CD4-positive, alpha-beta T cell treated with Interleukin-21 for 1 hour (primary cell): ENCODE results near the gene ZNRF4.
"Not testable (repeated sequence)": the region's sequence is repeated elsewhere in the genome, so short reads cannot be mapped to it uniquely, and the experiment has no call there.

Experiments
- DNase-seq: peaks from one replicate; pipeline ENCODE4 v3.0.0-alpha.2; 2020

ZNRF4 gene

DNA sequence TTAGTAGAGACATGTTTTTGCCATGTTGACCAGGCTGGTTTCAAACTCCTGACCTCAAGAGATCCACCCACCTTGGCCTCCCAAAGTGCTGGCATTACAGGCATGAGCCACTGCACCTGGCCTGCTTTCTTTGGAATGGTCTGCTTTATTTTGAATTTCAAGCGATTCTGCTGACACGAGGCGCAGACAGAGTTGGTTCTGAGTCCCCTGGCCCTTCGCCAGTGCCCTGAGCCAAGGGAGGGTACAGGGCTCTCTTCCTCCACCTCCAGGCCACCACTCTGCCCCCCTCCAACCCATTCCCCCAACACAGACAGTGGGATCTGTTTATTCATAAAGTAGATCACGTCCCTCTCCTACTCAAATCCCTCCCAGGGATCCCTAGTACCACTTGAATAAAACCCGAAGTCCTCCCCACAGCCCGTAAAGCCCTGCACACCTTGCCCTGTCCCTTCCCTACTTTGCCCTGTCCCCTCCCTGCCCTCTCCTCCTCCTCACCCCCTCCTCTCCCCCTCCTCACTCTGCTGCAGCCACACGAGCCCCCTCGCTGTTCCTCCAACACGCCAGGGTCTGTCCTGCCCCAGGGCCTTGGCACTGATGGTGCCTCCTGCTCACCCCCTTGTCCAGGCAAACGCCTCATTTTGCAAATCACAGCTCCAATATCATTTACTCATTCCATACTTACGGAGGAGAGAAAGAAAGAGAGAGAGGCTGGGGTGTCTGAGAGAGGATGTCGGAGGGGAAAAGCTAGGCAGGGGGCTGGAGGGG, 22.4 kb downstream of the ZNRF4 start:
- no peak for DNase-seq

- no peak for DNase-seq
Measured at GRCh38 chr19:5478241-5478924, 23.2 kb downstream of the ZNRF4 start.

- no peak for DNase-seq
Measured at GRCh38 chr19:5478925-5479588, 23.8 kb downstream of the ZNRF4 start.

DNA sequence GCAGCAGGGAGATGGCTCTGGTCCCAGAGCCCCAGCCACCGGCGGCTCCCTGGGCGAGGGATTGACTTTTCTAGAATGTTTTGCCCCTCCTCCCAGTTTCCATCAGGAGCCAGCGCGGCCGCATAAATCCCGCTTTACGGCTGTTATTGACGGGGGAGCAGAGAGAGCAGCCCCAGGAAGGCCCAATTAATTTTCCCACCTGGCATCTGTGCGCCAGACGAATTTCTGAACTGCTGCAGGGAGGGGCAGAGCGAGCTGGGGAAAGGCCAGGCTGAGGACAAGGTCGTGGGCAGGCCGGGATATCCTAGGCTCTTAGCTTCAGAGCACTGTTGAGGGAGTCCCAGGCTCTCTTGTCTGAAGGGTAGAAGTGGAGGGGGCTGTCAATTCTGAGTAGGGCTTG, 24.7 kb downstream of the ZNRF4 start:
- no peak for DNase-seq

DNA sequence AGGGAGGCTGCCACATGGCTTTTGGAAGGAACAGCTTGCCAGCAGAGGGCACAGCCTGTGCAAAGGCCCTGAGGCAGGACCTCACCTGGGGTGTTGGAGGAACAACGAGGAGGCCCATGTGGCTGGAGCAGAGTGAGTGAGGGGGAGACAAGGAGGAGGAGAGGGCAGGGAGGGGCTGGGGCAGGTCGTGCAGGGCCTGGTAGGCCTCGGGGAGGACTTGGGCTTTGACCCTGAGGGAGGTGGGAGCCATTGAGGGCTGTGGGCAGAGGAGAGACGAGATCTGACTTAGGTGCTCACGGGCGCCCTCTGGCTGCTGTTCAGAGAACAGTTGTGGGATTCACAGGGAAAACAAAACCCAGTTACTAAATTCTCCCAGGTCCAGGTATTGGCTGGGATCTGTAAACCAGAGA, 25.2 kb downstream of the ZNRF4 start:
- peak; percentile 5 for DNase-seq

DNA sequence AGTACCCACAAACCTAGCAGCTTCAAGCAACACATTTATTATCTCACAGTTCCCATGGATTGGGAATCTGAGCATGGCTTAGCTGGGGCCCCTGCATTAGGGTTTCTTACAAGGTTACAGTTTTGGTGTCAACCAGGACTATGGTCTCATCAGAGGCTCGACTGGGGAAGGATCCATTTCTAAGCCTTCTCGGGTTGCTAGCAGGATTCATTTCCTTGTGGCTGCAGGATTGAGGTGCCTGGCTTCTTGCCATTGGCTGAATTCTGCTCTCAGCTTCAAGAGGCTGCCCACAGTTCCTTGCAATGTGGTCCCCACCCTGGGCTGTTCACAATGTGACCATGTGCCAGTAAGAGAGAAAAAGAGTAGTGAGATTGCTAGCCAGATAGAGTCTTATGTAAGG, 26.7 kb downstream of the ZNRF4 start:
- DNase-seq: no peak

DNA sequence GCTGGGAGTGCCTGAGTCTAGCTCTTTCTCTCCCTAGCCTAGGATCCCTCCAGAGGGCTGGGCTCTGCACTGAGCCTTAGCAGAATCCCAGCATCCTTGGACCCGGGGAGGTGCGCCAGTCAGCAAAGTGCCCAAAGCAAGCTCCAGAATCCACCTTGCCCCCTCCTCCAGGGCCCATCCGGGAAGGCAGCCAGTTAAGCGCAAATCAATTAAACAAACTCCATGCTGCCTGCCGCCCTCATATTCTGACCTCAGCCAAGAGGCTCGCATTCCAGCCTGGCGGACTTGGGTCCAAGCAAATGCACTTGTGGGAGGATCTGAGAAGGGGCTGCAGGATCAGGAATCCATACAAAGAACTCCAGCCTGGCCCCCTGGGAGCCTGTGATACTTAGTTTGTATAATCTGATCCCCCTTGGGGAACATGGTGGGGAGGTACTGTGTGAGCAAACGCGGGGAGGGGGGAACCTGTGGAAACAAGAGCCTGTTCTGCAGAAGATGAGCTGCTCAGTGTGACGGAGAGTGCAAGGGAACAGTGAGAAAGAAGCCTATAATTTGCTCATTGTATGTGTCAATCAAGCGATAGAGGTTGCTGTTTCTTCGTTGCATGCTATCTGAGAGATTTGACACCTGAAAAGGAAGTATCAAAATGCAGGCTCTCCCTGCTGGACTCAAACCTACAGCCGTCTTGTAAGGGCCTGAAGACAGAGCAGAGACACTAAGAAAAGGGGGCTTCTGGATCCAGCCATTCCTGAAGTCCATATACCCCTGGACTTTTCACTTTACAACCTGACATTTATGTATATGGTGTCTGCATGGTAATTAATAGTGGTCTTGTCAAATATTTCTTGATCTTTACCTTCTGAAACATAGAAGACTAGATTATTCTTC, 29.4 kb downstream of the ZNRF4 start:
- DNase-seq: no peak

- DNase-seq: no peak
Measured at GRCh38 chr19:5485286-5485636, 30.0 kb downstream of the ZNRF4 start.

- DNase-seq: not testable (repeated sequence)
Measured at GRCh38 chr19:5485658-5486057, 30.4 kb downstream of the ZNRF4 start.

GRCh38 chr19:5487222-5487621, 32.0 kb downstream of the ZNRF4 start:
- DNase-seq: no peak

- DNase-seq: no peak
Measured at GRCh38 chr19:5489551-5489950, 34.3 kb downstream of the ZNRF4 start.

DNA sequence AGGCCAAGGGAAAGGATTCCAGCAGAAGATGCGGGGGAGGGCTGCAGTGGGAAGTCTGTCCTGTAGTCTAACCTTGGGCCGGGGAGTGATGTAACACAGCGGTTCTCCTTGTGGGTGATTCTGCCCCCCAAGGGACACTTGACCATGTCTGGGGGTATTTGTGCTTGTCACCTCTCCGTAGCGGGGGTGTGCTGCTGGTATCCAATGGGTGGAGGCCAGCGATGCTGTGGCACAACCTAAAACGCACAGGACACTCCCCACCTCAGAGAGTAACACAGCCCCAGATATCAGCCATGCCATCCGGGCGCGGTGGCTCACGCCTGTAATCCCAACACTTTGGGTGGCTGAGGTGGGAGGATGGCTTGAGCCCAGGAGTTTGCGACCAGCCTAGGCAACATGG, 36.3 kb downstream of the ZNRF4 start:
- DNase-seq: no peak

- no peak for DNase-seq
Measured at GRCh38 chr19:5492281-5492634, 37.0 kb downstream of the ZNRF4 start.

GRCh38 chr19:5492635-5493409, 37.6 kb downstream of the ZNRF4 start:
- DNase-seq: no peak

GRCh38 chr19:5494773-5495172, 39.6 kb downstream of the ZNRF4 start:
- no peak for DNase-seq

DNA sequence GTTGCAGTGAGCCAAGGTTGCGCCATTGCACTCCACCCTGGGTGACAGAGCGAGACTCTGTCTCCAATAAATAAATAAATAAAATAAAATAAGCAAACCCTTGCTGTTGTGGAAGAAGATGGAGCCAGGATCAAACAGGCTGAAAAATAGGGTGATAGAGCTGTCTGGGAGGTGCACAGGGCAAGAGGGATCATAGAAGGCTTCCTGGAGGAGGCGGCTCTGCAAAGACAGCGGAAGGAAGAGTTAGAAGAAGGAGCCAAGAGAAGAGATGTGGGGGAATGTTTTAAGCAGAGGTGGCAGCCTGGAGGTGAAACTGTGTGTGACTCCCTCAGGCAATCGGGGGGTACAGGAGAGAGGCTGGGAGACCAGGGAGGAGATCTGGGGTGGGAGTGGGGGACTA, 40.6 kb downstream of the ZNRF4 start:
- no peak for DNase-seq

DNA sequence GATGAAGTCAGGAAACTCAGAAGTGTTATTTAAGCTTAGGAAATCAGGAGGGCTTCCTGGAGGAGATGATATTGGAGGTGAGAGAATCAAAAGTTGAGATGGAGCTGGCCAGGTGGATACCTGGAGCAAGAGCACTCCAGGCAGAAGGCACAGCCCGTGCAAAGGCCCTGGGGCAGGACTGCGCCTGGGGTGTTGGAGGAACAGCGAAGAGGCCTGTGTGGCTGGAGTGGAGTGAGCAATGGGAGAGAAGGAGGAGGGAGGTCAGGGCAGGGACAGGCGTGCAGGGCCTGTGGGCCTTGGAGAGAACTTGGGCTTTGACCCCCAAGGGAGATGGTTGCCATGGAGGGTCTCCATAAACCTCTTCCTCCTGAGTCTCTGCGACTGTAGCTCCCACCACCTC, 42.1 kb downstream of the ZNRF4 start:
- DNase-seq: no peak

DNA sequence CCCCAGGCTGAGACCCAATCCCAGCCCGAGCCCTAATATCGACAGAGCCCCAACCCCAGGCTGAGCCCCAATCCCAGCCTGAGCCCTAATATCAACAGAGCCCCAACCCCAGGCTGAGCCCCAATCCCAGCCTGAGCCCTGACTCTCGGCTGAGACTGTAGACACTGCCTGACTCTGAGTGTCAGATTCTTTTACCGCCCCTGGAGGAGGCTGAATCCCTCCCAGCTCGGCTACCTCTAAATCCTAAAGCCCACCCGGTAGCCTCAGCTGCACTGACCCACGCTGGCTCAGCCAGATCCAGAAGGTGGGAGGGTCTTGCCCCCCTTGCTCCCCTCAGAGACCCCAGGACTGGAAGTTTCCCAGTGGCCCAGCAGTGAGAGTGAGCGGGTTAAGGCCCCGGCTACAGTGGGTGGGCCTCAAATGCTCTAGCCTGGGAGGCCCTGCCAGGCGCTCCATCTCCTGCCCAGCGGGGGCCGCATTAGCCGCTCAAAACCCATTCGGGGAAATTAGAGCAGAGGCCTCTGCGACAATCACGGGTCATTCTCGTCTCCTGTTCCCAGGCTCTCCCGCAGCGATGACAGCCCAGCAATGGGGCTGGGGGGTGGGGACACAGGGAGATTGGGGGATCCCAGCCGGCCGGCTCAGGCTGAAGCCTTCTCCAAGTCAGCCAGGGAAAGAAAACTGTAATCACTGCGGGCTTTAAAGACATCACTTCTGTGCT, 43.8 kb downstream of the ZNRF4 start:
- no peak for DNase-seq

DNA sequence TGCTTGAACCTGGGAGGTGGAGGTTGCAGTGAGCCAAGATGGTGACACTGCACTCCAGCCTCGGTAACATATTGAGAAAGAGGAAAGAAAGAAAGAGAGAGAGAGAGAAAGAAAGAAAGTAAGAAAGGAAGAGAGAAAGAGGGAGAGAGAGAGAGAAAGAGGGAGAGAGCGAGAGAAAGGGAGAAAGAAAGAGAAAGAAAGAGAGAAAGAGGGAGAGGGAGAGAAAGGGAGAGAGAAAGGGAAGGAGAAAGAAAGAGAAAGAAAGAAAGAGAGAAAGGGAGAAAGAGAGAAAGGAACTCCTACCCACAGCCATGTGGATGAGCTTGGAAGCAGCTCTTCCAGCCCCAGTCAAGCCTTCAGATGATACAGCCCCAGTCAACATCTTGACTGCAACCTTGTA, 46.7 kb downstream of the ZNRF4 start:
- DNase-seq: no peak

GRCh38 chr19:5503598-5503997, 48.4 kb downstream of the ZNRF4 start:
- DNase-seq: no peak

GRCh38 chr19:5504114-5504513, 48.9 kb downstream of the ZNRF4 start:
- no peak for DNase-seq
